IMR-90 (cell line): ENCODE results near the gene TBC1D10B. TPM values are rescaled to one million over a fixed set of nuclear protein-coding genes. Genes with fewer than 3 reads are reported as not detected.

ENCODE experiments used
- ATAC-seq: fragments of 200-7000 bp; cut with Tn5 transposase; 2 replicates; pipeline ENCODE4 v1.9.1; 2020; ENCODE audit warnings: low read depth, mild to moderate bottlenecking, moderate library complexity
- BruUV-seq: library from RNA; stranded (reverse); fragments of 400-500 nt; replicated peaks from 2 replicates; lab custom pipeline; 2021; lab: Mats Ljungman, UMichigan
- CTCF ChIA-PET: fragments of 300-600 bp; formaldehyde crosslinking; extraction: SDS; loops from one replicate; lab custom pipeline; 2021; ENCODE audit warnings: antibody characterized with exemption; lab: Yijun Ruan, JAX
- POLR2A ChIA-PET: fragments of 300-600 bp; sonication (Branson Sonifier 250); formaldehyde crosslinking; loops from one replicate; lab custom pipeline; 2022; ENCODE audit warnings: antibody characterized with exemption; ENCODE audit not compliant: unreplicated experiment; lab: Charles Lee
- DNase-seq: peaks from one replicate; pipeline ENCODE4 v3.0.0; 2013
- H2AFZ ChIP-seq: replicated peaks from 2 replicates; pipeline ENCODE3; 2013; ENCODE audit warnings: low read length, mild to moderate bottlenecking; ENCODE audit not compliant: poor library complexity
- H2AK5ac ChIP-seq: 2 replicates; pipeline ENCODE4 v1.6.1; 2013; ENCODE audit warnings: low read depth, low read length, inconsistent platforms
- H2AK9ac ChIP-seq: replicated peaks from 2 replicates; pipeline ENCODE3; 2013; ENCODE audit warnings: mild to moderate bottlenecking, low read depth, low read length, moderate library complexity; ENCODE audit not compliant: poor library complexity
- H2BK120ac ChIP-seq: 2 replicates; pipeline ENCODE4 v1.6.1; 2013; ENCODE audit warnings: low read depth, low read length, inconsistent platforms
- H2BK15ac ChIP-seq: 3 replicates; pipeline ENCODE4 v1.6.1; 2013; ENCODE audit warnings: low read depth, low read length, inconsistent platforms
- H2BK20ac ChIP-seq: 2 replicates; pipeline ENCODE4 v1.6.1; 2013; ENCODE audit warnings: low read depth, mild to moderate bottlenecking, inconsistent platforms, low read length, moderate library complexity
- H2BK5ac ChIP-seq: 2 replicates; pipeline ENCODE4 v1.6.1; 2013; ENCODE audit warnings: mild to moderate bottlenecking, low read depth, low read length, inconsistent platforms; ENCODE audit not compliant: poor library complexity, severe bottlenecking
- H3K14ac ChIP-seq: replicated peaks from 2 replicates; pipeline ENCODE4 v1.6.1; 2013; ENCODE audit warnings: low read depth, low read length, inconsistent platforms
- H3K18ac ChIP-seq: 2 replicates; pipeline ENCODE4 v1.6.1; 2013; ENCODE audit warnings: low read depth, low read length, control low read depth
- H3K23ac ChIP-seq: 2 replicates; pipeline ENCODE4 v1.6.1; 2013; ENCODE audit warnings: low read depth, low read length, inconsistent platforms
- H3K27ac ChIP-seq: 2 replicates; pipeline ENCODE4 v1.5.1; 2013; ENCODE audit warnings: mild to moderate bottlenecking, control low read depth, low read length; ENCODE audit not compliant: insufficient read depth
- H3K27me3 ChIP-seq: 2 replicates; pipeline ENCODE4 v1.6.1; 2013; ENCODE audit warnings: low read length; ENCODE audit not compliant: control insufficient read depth, insufficient read depth
- H3K36me3 ChIP-seq: 2 replicates; pipeline ENCODE4 v1.6.1; 2013; ENCODE audit warnings: low read length, mixed read lengths; ENCODE audit not compliant: control insufficient read depth, insufficient read depth
- H3K4ac ChIP-seq: 2 replicates; pipeline ENCODE4 v1.6.1; 2013; ENCODE audit warnings: low read depth, low read length, inconsistent platforms
- H3K4me1 ChIP-seq: 2 replicates; pipeline ENCODE4 v1.6.1; 2013; ENCODE audit warnings: low read length, mixed read lengths; ENCODE audit not compliant: control insufficient read depth, insufficient read depth
- H3K4me2 ChIP-seq: 2 replicates; pipeline ENCODE4 v1.6.1; 2013; ENCODE audit warnings: low read depth, mild to moderate bottlenecking, control low read depth, low read length, moderate library complexity
- H3K4me3 ChIP-seq: 2 replicates; pipeline ENCODE4 v1.5.1; 2013; ENCODE audit warnings: low read depth, mild to moderate bottlenecking, control low read depth, low read length, moderate library complexity; ENCODE audit not compliant: insufficient read depth
- H3K56ac ChIP-seq: 2 replicates; pipeline ENCODE4 v1.6.1; 2013; ENCODE audit warnings: low read length, inconsistent platforms; ENCODE audit not compliant: insufficient read depth; ENCODE audit errors: extremely low read depth
- H3K79me1 ChIP-seq, 2 experiments: 2 replicates each; pipeline ENCODE4 v1.6.1; 2013; ENCODE audit warnings: low read length in 2 of 2, inconsistent platforms in 1 of 2, low read depth in 1 of 2
- H3K9ac ChIP-seq: 2 replicates; pipeline ENCODE4 v1.6.1; 2013; ENCODE audit warnings: low read depth, low read length, control low read depth
- H3K9me1 ChIP-seq: 2 replicates; pipeline ENCODE4 v1.6.1; 2013; ENCODE audit warnings: low read length, inconsistent platforms; ENCODE audit not compliant: insufficient read depth
- H3K9me3 ChIP-seq: 2 replicates; pipeline ENCODE4 v1.6.1; 2013; ENCODE audit warnings: low read length; ENCODE audit not compliant: control insufficient read depth, insufficient read depth
- H4K20me1 ChIP-seq: 2 replicates; pipeline ENCODE4 v1.6.1; 2013; ENCODE audit warnings: low read length, inconsistent platforms; ENCODE audit not compliant: insufficient read depth
- H4K5ac ChIP-seq: 2 replicates; pipeline ENCODE4 v1.6.1; 2013; ENCODE audit warnings: mild to moderate bottlenecking, low read depth, low read length, control low read depth
- H4K8ac ChIP-seq, 2 experiments: 2 replicates each; pipeline ENCODE4 v1.6.1; 2013; ENCODE audit warnings: low read depth in 2 of 2, low read length in 2 of 2, control low read depth in 1 of 2, inconsistent platforms in 1 of 2
- H4K91ac ChIP-seq: 2 replicates; pipeline ENCODE4 v1.6.1; 2013; ENCODE audit warnings: low read depth, low read length, inconsistent platforms; ENCODE audit not compliant: insufficient read depth
- BHLHE40 ChIP-seq: fragments of 150-350 bp; IDR thresholded peaks from 2 replicates; pipeline ENCODE4 v1.6.1; 2016; ENCODE audit warnings: mild to moderate bottlenecking, low read depth, low read length
- CEBPB ChIP-seq: IDR thresholded peaks from 2 replicates; pipeline ENCODE4 v1.6.1; 2012; ENCODE audit warnings: low read depth, low read length, improper control_type of control experiment
- CHD1 ChIP-seq: IDR thresholded peaks from 2 replicates; pipeline ENCODE4 v1.6.1; 2012; ENCODE audit warnings: low read depth, low read length, improper control_type of control experiment
- FOS ChIP-seq: fragments of 150-350 bp; IDR thresholded peaks from 2 replicates; pipeline ENCODE4 v1.6.1; 2016; ENCODE audit warnings: low read depth, low read length
- MAFK ChIP-seq: IDR thresholded peaks from 2 replicates; pipeline ENCODE4 v1.6.1; 2012; ENCODE audit warnings: low read depth, low read length, improper control_type of control experiment
- MAZ ChIP-seq: IDR thresholded peaks from 2 replicates; pipeline ENCODE4 v1.6.1; 2012; ENCODE audit warnings: low read depth, mild to moderate bottlenecking, low read length, improper control_type of control experiment, moderate library complexity, borderline replicate concordance
- MXI1 ChIP-seq: IDR thresholded peaks from 2 replicates; pipeline ENCODE4 v1.6.1; 2012; ENCODE audit warnings: low read depth, mild to moderate bottlenecking, low read length, moderate library complexity, borderline replicate concordance
- NFE2L2 ChIP-seq: fragments of 150-350 bp; IDR thresholded peaks from 2 replicates; pipeline ENCODE4 v1.6.1; 2016; ENCODE audit warnings: low read depth, mild to moderate bottlenecking, low read length
- POLR2A ChIP-seq: IDR thresholded peaks from 2 replicates; pipeline ENCODE4 v1.6.1; 2012; ENCODE audit warnings: mild to moderate bottlenecking, low read depth, low read length
- RAD21 ChIP-seq: IDR thresholded peaks from 2 replicates; pipeline ENCODE4 v1.6.1; 2012; ENCODE audit warnings: low read length, improper control_type of control experiment
- RCOR1 ChIP-seq: IDR thresholded peaks from 2 replicates; pipeline ENCODE4 v1.6.1; 2012; ENCODE audit warnings: mild to moderate bottlenecking, low read length, improper control_type of control experiment; ENCODE audit not compliant: insufficient replicate concordance
- SMC3 ChIP-seq: fragments of 150-350 bp; IDR thresholded peaks from 2 replicates; pipeline ENCODE4 v1.6.1; 2016; ENCODE audit warnings: low read depth, mild to moderate bottlenecking, antibody characterized with exemption, low read length, moderate library complexity
- WGBS, 2 experiments: methylation state at CpG; one replicate each; pipeline versions ENCODE4 v1.1.5 to v1.1.7; 2013; ENCODE audit warnings: missing lambda C conversion rate in 2 of 2; ENCODE audit not compliant: insufficient read length in 1 of 2; ENCODE audit errors: extremely low coverage in 2 of 2; 5-methylcytosine and 5-hydroxymethylcytosine counted together
- dilution Hi-C: fragments of 300-500 bp; cut with HindIII; formaldehyde crosslinking; loops from one replicate; pipeline ENCODE4 v1.14.3; 2018; ENCODE audit warnings: low sequenced_read_pairs; ENCODE audit not compliant: unreplicated experiment
- in situ Hi-C: fragments of 300-500 bp; cut with MboI; formaldehyde crosslinking; loops from 3 replicates; pipeline ENCODE4 v1.14.3; 2019; ENCODE audit warnings: low sequenced_read_pairs, inconsistent platforms, mixed read lengths
- intact Hi-C: fragments of 100-400 bp; cut with micrococcal nuclease; formaldehyde crosslinking; loops from 2 replicates; pipeline ENCODE4 v1.10.0; 2022
- polyA plus RNA-seq, 3 experiments: library from polyadenylated mRNA; depleted of rRNA; stranded (reverse); fragments of >200 nt; gene quantifications; 2 replicates each; pipeline ENCODE4 v1.2.3, GENCODE V29; 2012; ENCODE audit warnings: low replicate concordance in 1 of 3
- total RNA-seq: library from RNA; depleted of rRNA; stranded (reverse); fragments of >200 nt; gene quantifications from 2 replicates; pipeline ENCODE4 v1.2.3, GENCODE V29; 2012
- TF ChIP-seq, protein P1 (sequence below): fragments of 150-350 bp; IDR thresholded peaks from 2 replicates; pipeline ENCODE4 v1.6.1; 2016; ENCODE audit warnings: low read depth, mild to moderate bottlenecking, low read length, moderate library complexity, borderline replicate concordance
- TF ChIP-seq, protein P2 (sequence below): fragments of 150-350 bp; IDR thresholded peaks from 2 replicates; pipeline ENCODE4 v1.6.1; 2017; ENCODE audit warnings: mild to moderate bottlenecking, antibody characterized with exemption, low read length, low read depth

TBC1D10B gene
- total and polyA plus RNA-seq, 2 of the 4 experiments (the other 2 are of a cell fraction), result 8.4 to 24.9 TPM

GRCh38 chr16:30368122-30368791 is 2.0 kb downstream of the TBC1D10B start:
- no TSS peak for BruUV-seq
- peak overlapping the region; percentile 66 for H2BK5ac ChIP-seq
- dilution Hi-C loops, result no loop called here
- H3K9me1 ChIP-seq, result peaks cover 17% of the 10 kb centered on the region
- no peak overlapping the region for H2BK120ac ChIP-seq
- H3K27me3 ChIP-seq, result no peaks in the 10 kb centered on the region
- H3K23ac ChIP-seq, result peak overlapping the region; percentile 87
- H3K9me3 ChIP-seq, result no peaks in the 10 kb centered on the region
- H3K4me1 ChIP-seq, result peaks cover 3% of the 10 kb centered on the region; the same call in 1 of the 2 replicates
- H3K36me3 ChIP-seq, result peaks cover 16% of the 10 kb centered on the region
- in situ Hi-C loops, result no loop called here
- H2AFZ ChIP-seq, result peak overlapping the region; percentile 61
- H3K79me1 ChIP-seq, result peaks cover 5 to 60% of the 10 kb centered on the region in 2 experiments
- H2BK15ac ChIP-seq, result no peak overlapping the region
- H4K20me1 ChIP-seq, result peaks cover 48% of the 10 kb centered on the region
- peak overlapping the region; percentile 99 for H3K4me2 ChIP-seq
- peak overlapping the region; percentile 79 for H3K4ac ChIP-seq
- peak overlapping the region; percentile 96 for H3K14ac ChIP-seq
- peak overlapping the region; percentile 90 for H3K9ac ChIP-seq
- intact Hi-C loops, result loop anchor here (1.0 to 2.0 kb wide), 2 partner anchors 41 to 275 kb away; no protein-coding TSS in a partner anchor
- H4K5ac ChIP-seq, result no peak overlapping the region
- H3K56ac ChIP-seq, result peak overlapping the region; percentile 45
- WGBS, 2 experiments, result 0% methylated on average over 1 of the region's 8 CpGs; no CpG with 5 or more reads in 1 of the 2 experiments
- peak overlapping the region; percentile 99 for H2AK9ac ChIP-seq
- H4K8ac ChIP-seq, result peak overlapping the region in 1 of 2 experiments; percentile 28; a peak in 1 of 4 replicates
- ChIA-PET POLR2A (interaction anchor here (0.5 kb wide), 1 partner anchor 200 kb away, joined by 3 read pairs; no protein-coding TSS in a partner anchor), CTCF (interaction anchor here (1.0 kb wide), 1 partner anchor 27 kb away, joined by 3 read pairs; the partner anchor contains the start of gene ZNF48)
- H3K18ac ChIP-seq, result no peak overlapping the region
- ATAC-seq (peak; percentile 4), DNase-seq (peak; percentile 59)
- no peak overlapping the region; the same call in 1 of the 2 replicates for H4K91ac ChIP-seq
- no peak overlapping the region for H2BK20ac ChIP-seq
- H3K27ac ChIP-seq, result peak overlapping the region; percentile 82
- peak overlapping the region; percentile 90 for H2AK5ac ChIP-seq
- peak overlapping the region; percentile 86 for H3K4me3 ChIP-seq
- peak; percentile 57; the same call in 1 of the 2 replicates for TF ChIP-seq POLR2A
- TF ChIP-seq MAFK, result no peak
- TF ChIP-seq, protein P1, sequence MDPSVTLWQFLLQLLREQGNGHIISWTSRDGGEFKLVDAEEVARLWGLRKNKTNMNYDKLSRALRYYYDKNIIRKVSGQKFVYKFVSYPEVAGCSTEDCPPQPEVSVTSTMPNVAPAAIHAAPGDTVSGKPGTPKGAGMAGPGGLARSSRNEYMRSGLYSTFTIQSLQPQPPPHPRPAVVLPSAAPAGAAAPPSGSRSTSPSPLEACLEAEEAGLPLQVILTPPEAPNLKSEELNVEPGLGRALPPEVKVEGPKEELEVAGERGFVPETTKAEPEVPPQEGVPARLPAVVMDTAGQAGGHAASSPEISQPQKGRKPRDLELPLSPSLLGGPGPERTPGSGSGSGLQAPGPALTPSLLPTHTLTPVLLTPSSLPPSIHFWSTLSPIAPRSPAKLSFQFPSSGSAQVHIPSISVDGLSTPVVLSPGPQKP, result no peak
- TF ChIP-seq CHD1, result no peak
- TF ChIP-seq, protein P2, sequence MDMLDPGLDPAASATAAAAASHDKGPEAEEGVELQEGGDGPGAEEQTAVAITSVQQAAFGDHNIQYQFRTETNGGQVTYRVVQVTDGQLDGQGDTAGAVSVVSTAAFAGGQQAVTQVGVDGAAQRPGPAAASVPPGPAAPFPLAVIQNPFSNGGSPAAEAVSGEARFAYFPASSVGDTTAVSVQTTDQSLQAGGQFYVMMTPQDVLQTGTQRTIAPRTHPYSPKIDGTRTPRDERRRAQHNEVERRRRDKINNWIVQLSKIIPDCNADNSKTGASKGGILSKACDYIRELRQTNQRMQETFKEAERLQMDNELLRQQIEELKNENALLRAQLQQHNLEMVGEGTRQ, result no peak
- 0 out of 2 replicates have a peak, but pooled peaks have one; percentile 27 for TF ChIP-seq FOS
- TF ChIP-seq BHLHE40, result no peak
- TF ChIP-seq RCOR1, result no peak
- TF ChIP-seq SMC3, result 0 out of 2 replicates have a peak, but pooled peaks have one; percentile 9
- TF ChIP-seq MXI1, result no peak
- no peak for TF ChIP-seq NFE2L2
- peak; percentile 64; the same call in 1 of the 2 replicates for TF ChIP-seq CEBPB
- peak; percentile 51; the same call in 1 of the 2 replicates for TF ChIP-seq MAZ
- TF ChIP-seq RAD21, result no peak
